SK-N-SH treated with all-trans-retinoic acid at 6 μM for 48 hours (cell line): ENCODE data around the gene WTAP.

ENCODE experiments used
- ATAC-seq: fragments of 200-7000 bp; cut with Tn5 transposase; 3 replicates; pipeline ENCODE4 v1.9.1; 2020; ENCODE audit warnings: mild to moderate bottlenecking, moderate library complexity
- ARNTL ChIP-seq: fragments of 450-650 bp; formaldehyde crosslinking; IDR thresholded peaks from 2 replicates; pipeline ENCODE4 v1.5.0; 2020; ENCODE audit warnings: low read depth, mild to moderate bottlenecking, moderate library complexity, borderline replicate concordance
- BACH2 ChIP-seq: fragments of 250-450 bp; sonication (Bioruptor Pico); IDR thresholded peaks from 2 replicates; pipeline ENCODE4 v1.9.0; 2021; ENCODE audit warnings: mild to moderate bottlenecking, borderline replicate concordance
- CREB5 ChIP-seq: fragments of 250-450 bp; sonication (Bioruptor Pico); IDR thresholded peaks from 2 replicates; pipeline ENCODE4 v1.5.1; 2020; ENCODE audit warnings: low read depth, mild to moderate bottlenecking, moderate library complexity
- CSDC2 ChIP-seq: fragments of 250-450 bp; sonication (Bioruptor Pico); IDR thresholded peaks from 2 replicates; pipeline ENCODE4 v1.5.0; 2020; ENCODE audit warnings: mild to moderate bottlenecking, moderate library complexity
- CSRNP3 ChIP-seq: fragments of 250-450 bp; sonication (Bioruptor Pico); IDR thresholded peaks from 2 replicates; pipeline ENCODE4 v1.5.1; 2021; ENCODE audit warnings: mild to moderate bottlenecking, moderate library complexity
- ESRRG ChIP-seq: fragments of 250-450 bp; sonication (Bioruptor Pico); IDR thresholded peaks from 2 replicates; pipeline ENCODE4 v1.6.1; 2021; ENCODE audit warnings: mild to moderate bottlenecking
- GLIS3 ChIP-seq: fragments of 250-450 bp; sonication (Bioruptor Pico); IDR thresholded peaks from 2 replicates; pipeline ENCODE4 v1.5.0; 2020; ENCODE audit warnings: mild to moderate bottlenecking, moderate library complexity
- ISL1 ChIP-seq: fragments of 250-450 bp; sonication (Bioruptor Pico); IDR thresholded peaks from 2 replicates; pipeline ENCODE4 v2.1.2; 2022; ENCODE audit warnings: mild to moderate bottlenecking, moderate library complexity
- OSR1 ChIP-seq: fragments of 250-450 bp; sonication (Bioruptor Pico); IDR thresholded peaks from 2 replicates; pipeline ENCODE4 v1.8.0; 2022; ENCODE audit warnings: moderate library complexity, mild to moderate bottlenecking, inconsistent platforms
- PATZ1 ChIP-seq: fragments of 250-450 bp; sonication (Bioruptor Pico); IDR thresholded peaks from 2 replicates; pipeline ENCODE4 v1.8.0; 2020; ENCODE audit warnings: mild to moderate bottlenecking, moderate library complexity, borderline replicate concordance
- PPARA ChIP-seq: fragments of 250-450 bp; sonication (Bioruptor Pico); IDR thresholded peaks from 2 replicates; pipeline ENCODE4 v1.5.0; 2020; ENCODE audit warnings: mild to moderate bottlenecking, borderline replicate concordance
- RARB ChIP-seq: fragments of 250-450 bp; sonication (Bioruptor Pico); IDR thresholded peaks from 2 replicates; pipeline ENCODE4 v1.8.0; 2021; ENCODE audit warnings: mild to moderate bottlenecking, moderate library complexity
- SNAI2 ChIP-seq: fragments of 250-450 bp; sonication (Bioruptor Pico); IDR thresholded peaks from 2 replicates; pipeline ENCODE4 v1.5.0; 2020; ENCODE audit warnings: mild to moderate bottlenecking, moderate library complexity
- TCF4 ChIP-seq: fragments of 250-450 bp; sonication (Bioruptor Pico); IDR thresholded peaks from 2 replicates; pipeline ENCODE4 v1.8.0; 2021; ENCODE audit warnings: mild to moderate bottlenecking, moderate library complexity, borderline replicate concordance
- TOX ChIP-seq: fragments of 250-450 bp; sonication (Bioruptor Pico); IDR thresholded peaks from 2 replicates; pipeline ENCODE4 v1.8.0; 2021; ENCODE audit warnings: mild to moderate bottlenecking, moderate library complexity, borderline replicate concordance
- TSHZ2 ChIP-seq: fragments of 250-450 bp; sonication (Bioruptor Pico); IDR thresholded peaks from 2 replicates; pipeline ENCODE4 v1.5.0; 2020; ENCODE audit warnings: mild to moderate bottlenecking, moderate library complexity
- ZC3H10 ChIP-seq: fragments of 250-450 bp; sonication (Bioruptor Pico); IDR thresholded peaks from 2 replicates; pipeline ENCODE4 v1.5.1; 2021; ENCODE audit warnings: mild to moderate bottlenecking, moderate library complexity
- ZFP3 ChIP-seq: fragments of 250-450 bp; sonication (Bioruptor Pico); IDR thresholded peaks from 2 replicates; pipeline ENCODE4 v1.5.0; 2020; ENCODE audit warnings: mild to moderate bottlenecking, moderate library complexity
- ZFP30 ChIP-seq: fragments of 450-650 bp; formaldehyde crosslinking; IDR thresholded peaks from 2 replicates; pipeline ENCODE4 v1.5.0; 2022; ENCODE audit warnings: mild to moderate bottlenecking, moderate library complexity
- ZNF565 ChIP-seq: fragments of 450-650 bp; formaldehyde crosslinking; conservative IDR thresholded peaks from 2 replicates; pipeline ENCODE4 v1.5.0; 2020; ENCODE audit warnings: low read depth, mild to moderate bottlenecking, moderate library complexity
- ZNF70 ChIP-seq: fragments of 450-650 bp; formaldehyde crosslinking; IDR thresholded peaks from 2 replicates; pipeline ENCODE4 v1.5.0; 2020; ENCODE audit warnings: mild to moderate bottlenecking, moderate library complexity
- ZNF8 ChIP-seq: fragments of 450-650 bp; formaldehyde crosslinking; IDR thresholded peaks from 2 replicates; pipeline ENCODE4 v1.5.0; 2020; ENCODE audit warnings: mild to moderate bottlenecking, moderate library complexity

Gene WTAP

GRCh38 chr6:159715166-159715565, 12.1 kb upstream of the WTAP start:
- TF ChIP-seq ESRRG (no peak), ZFP3 (no peak), CSRNP3 (CRISPR knock-in tag) (no peak), BACH2 (CRISPR knock-in tag) (no peak), ZC3H10 (CRISPR knock-in tag) (no peak), ZNF8 (CRISPR knock-in tag) (no peak), TCF4 (CRISPR knock-in tag) (no peak), SNAI2 (CRISPR knock-in tag) (no peak), ZNF70 (CRISPR knock-in tag) (no peak)
- TF ChIP-seq, all 23 proteins: peak for 0
- no peak for ATAC-seq

- no peak for ATAC-seq
- no peak for TF ChIP-seq BACH2 (CRISPR knock-in tag)
- TF ChIP-seq, all 23 proteins: peak for 0
Measured at GRCh38 chr6:159715605-159716004, 11.7 kb upstream of the WTAP start.

- TF ChIP-seq ZNF70 (CRISPR knock-in tag): no peak
- no peak for TF ChIP-seq CSDC2 (CRISPR knock-in tag)
- TF ChIP-seq ZFP3: no peak
- TF ChIP-seq TOX (CRISPR knock-in tag): no peak
- TF ChIP-seq ZFP30: no peak
- no peak; the same call in 2 of the 3 replicates for ATAC-seq
Measured at GRCh38 chr6:159716247-159717096, 10.8 kb upstream of the WTAP start.

GRCh38 chr6:159718634-159719033, 8.7 kb upstream of the WTAP start:
- no peak for ATAC-seq
- TF ChIP-seq TOX (CRISPR knock-in tag): no peak
- no peak for TF ChIP-seq TCF4 (CRISPR knock-in tag)
- no peak for TF ChIP-seq ZFP30
- no peak for TF ChIP-seq OSR1
- TF ChIP-seq ESRRG: no peak
- TF ChIP-seq SNAI2 (CRISPR knock-in tag): no peak
- TF ChIP-seq PPARA (CRISPR knock-in tag): no peak
- TF ChIP-seq ZC3H10 (CRISPR knock-in tag): no peak
- TF ChIP-seq BACH2 (CRISPR knock-in tag): no peak
- no peak for TF ChIP-seq ZFP3

- TF ChIP-seq GLIS3 (CRISPR knock-in tag): no peak
- no peak for TF ChIP-seq PATZ1 (CRISPR knock-in tag)
- TF ChIP-seq TCF4 (CRISPR knock-in tag): no peak
- TF ChIP-seq CSDC2 (CRISPR knock-in tag): no peak
- TF ChIP-seq RARB: no peak
- TF ChIP-seq ZNF8 (CRISPR knock-in tag): no peak
- no peak for TF ChIP-seq ZNF565 (CRISPR knock-in tag)
- TF ChIP-seq CREB5: no peak
- no peak for TF ChIP-seq ZNF70 (CRISPR knock-in tag)
- ATAC-seq: no peak
Measured at GRCh38 chr6:159719287-159719686, 8.0 kb upstream of the WTAP start.

- peak; percentile 40; the same call in 2 of the 3 replicates for ATAC-seq
- TF ChIP-seq PPARA (CRISPR knock-in tag): no peak
- TF ChIP-seq ZFP30: no peak
- no peak for TF ChIP-seq ZNF70 (CRISPR knock-in tag)
- no peak for TF ChIP-seq CSRNP3 (CRISPR knock-in tag)
- no peak for TF ChIP-seq TSHZ2 (CRISPR knock-in tag)
- TF ChIP-seq ZNF565 (CRISPR knock-in tag): no peak
- TF ChIP-seq ZNF8 (CRISPR knock-in tag): no peak
- TF ChIP-seq ISL1: no peak
- TF ChIP-seq ZC3H10 (CRISPR knock-in tag): no peak
- no peak for TF ChIP-seq OSR1
- TF ChIP-seq ARNTL: no peak
Measured at GRCh38 chr6:159720708-159721107, 6.6 kb upstream of the WTAP start.
